Stimulated activated CD4-positive, alpha-beta T cell treated with anti-CD3 and anti-CD28 coated beads, Interleukin-1b, Interleukin-23, amount 100 ng/mL, for 1 hour (primary cell): ENCODE results near the gene PITX2.
"Not testable (repeated sequence)": the region's sequence is repeated elsewhere in the genome, so short reads cannot be mapped to it uniquely, and the experiment has no call there.

Source experiments
- DNase-seq, 2 donors: peaks; one replicate each; pipeline ENCODE4 v3.0.0-alpha.2; 2020; ENCODE audit warnings: low read depth in 2 of 2

PITX2 gene

DNA sequence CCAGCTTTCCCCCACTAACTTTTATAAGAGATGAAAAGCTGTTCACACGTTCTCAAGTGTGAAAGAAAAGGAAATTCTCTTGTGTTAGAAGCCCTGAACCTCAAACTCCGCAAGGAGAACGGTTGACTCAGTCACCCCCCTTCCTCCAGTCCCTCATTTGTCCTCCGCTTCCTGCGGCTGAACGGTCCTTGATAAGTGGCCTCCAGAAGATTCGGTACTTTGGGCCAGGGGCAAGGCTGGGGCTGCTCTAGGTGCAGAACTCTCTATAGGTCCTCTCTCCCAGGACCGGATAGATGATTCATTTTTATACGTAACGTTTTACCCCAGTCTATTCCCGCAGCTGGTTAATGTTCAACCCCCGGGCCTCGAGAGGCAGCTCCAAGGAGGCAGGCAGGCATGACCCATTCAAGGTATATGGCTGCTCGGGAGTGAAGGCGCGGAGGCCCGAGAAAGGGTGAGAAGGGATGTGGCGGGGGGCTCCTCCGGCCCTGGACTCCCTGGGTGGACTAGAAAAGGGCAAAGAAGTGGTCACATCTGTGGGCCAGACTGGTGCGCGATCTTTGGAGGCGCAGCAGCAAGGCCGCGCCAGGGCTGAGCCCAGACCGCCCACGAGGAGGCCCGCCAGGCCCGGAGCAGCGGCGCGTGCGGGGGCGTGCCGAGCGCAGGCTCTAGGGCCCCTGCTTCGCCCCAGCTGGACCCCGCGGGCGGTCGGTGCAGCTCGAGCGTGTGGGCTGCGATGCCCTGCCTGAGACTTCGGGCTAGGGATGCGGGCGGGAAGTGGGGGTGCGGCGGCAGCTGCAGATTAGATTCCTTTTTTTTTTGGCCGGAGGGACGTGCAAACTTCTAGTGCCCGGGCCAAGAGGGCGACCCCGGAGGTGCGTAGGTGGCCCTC is 11.7 kb downstream of the PITX2 start:
- no peak for DNase-seq

DNA sequence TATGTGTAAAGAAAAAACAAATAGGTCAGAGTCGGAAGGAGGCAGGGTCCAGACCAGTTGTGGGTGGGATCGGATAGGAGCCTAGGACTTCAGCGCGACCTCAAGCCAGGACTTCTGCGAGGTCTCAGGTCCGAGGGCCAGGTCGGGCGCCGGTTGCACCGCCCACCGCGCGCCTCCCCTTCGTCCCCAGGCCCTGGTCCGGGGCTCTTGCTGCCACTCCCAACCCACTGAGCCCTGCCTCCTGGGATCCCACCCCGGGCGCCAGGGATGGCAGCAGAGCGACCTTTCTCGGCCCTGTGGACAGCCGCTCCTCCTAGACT is 12.3 kb downstream of the PITX2 start:
- DNase-seq, result no peak

DNA sequence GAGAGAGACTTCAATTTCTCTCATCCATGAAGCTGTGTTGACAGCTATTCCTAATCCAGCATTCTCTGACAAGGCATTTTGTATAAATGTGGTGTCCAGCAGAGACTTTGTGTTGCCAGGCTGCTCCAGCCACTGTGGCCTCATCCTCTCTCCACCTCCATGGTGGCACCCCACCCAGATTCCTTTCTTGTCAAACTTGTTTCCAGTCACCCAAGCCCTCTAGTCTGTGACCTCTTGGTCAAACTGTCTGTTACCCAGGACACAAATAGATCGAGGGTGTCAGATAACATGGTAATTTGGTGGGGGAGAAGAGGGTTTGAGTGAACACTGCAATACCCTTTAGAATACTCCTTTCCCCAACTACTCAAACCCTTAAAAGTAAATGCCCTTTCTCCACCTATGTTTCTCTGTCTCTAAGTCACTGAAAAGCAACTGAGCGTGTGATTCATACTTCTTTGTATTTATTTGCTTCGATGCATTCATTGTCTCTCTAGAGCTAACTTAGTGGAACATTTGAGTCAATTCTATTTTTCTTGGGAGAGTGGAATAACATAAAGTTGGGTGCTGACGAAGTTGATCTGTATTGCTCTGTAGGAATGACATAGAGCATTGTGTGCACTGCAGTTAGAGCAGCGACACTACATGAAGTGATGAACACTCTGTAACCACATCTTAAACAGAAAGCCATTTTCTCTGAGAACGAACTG is 13.7 kb downstream of the PITX2 start:
- no peak for DNase-seq

DNA sequence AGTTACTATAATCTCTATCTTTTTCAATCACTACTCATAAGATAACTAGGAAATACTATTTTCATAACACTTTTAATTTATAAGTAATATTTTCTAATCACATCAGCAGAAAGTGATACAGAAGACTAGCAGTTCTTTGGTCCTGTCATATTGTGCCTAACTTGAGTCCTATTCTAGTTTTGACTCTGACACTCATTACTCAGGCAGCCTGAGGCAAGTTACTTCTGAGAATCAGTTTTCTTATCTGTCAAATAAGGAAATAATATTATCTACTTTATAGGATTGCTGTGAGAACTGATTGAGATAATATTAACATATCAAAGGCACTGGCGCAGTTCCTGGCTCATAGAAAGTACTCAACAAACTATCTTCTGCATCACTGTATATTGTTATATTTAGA is 17.8 kb downstream of the PITX2 start:
- DNase-seq, result no peak

DNA sequence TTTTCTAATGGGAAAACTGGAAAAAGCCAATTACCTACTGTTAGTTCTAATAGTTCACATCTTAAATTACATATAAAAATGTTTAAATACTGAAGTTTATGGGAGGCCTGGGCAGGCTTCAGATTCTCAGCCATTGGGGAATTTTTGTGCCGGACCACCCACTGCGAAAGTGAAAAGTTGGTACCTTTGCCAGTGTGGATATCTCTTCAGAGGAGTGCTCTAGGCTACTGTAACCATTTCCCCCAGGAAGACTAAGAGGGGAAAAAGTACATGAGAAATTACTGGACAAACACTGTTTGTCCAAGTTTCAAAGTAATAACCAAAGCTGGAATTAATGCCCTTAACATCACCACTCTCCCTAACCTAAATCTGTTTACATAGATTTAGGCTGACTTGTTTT is 20.8 kb downstream of the PITX2 start:
- no peak for DNase-seq

DNA sequence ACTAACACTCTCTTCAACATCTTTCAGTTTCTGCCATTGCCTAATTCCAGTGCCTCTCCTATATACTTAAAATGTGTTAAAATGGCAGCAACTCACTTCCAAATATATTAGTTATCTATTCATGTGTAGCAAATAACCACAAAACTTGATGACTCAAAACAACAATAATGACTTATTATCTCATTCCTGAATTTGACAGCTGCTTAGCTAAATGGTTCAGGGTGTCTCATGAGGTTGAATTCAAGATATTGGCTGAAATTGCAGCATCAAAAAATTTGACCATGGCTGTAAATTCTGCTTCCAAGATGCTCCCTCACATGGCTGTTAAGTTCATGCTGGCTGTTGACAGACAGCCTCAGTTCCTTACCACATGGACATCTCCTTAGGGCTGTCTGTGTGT is 25.3 kb downstream of the PITX2 start:
- no peak for DNase-seq

GRCh38 chr4:110596431-110596830 is 26.4 kb downstream of the PITX2 start:
- DNase-seq, result no peak

DNA sequence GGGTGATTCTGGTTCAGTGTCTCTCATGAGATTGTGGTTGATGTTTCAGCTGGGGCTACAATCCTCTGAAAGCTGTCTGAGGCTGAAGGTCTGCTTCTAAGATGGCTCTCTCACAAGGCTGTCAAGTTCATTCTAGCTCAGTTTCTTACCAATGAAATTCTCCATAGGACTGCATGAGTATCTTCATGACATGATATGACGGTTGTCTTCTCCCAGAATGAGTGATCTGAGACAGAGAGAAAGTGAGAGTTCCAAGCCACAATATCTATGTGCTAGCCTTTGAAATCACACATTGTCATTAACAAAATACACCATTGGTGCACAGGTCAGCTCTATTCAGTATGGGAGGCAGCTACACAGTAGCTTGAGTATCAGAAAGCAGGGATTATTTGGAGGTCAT is 27.3 kb downstream of the PITX2 start:
- DNase-seq, result no peak

GRCh38 chr4:110589297-110589696 is 33.6 kb downstream of the PITX2 start:
- DNase-seq, result no peak

DNA sequence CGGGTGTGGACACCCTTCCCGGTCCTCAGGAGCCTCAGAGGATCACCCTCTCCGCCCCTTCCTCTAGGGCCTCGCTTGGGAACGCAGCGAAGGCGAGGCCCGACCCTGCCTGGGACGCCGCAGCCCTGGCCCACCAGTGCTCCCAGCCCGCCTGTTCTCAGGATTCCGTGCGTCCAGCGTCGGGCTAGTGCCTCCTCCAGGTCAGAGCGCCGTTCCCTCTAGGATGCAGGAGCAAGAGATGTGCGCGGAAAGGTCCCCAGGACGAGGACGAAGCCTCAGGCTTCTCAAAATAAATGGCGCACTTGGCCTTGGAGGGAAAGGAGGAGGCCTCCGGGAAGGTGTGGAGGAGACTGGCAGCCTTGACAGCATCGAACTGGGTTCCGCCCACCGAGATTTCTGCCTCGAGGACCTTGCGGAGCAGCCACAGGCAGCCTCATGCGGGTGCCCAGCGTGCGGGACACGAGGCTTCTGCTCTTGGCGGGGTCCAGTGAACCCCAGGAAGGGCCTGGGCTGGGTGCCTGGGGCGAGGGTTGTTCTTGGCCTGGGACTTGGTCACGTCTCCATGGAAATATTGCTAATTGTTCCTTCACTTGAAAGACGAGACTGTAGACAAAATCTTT is 35.1 kb downstream of the PITX2 start:
- no peak for DNase-seq

- DNase-seq, result no peak
These were observed 36.6 kb downstream of the PITX2 start for GRCh38 chr4:110586131-110586850.

DNA sequence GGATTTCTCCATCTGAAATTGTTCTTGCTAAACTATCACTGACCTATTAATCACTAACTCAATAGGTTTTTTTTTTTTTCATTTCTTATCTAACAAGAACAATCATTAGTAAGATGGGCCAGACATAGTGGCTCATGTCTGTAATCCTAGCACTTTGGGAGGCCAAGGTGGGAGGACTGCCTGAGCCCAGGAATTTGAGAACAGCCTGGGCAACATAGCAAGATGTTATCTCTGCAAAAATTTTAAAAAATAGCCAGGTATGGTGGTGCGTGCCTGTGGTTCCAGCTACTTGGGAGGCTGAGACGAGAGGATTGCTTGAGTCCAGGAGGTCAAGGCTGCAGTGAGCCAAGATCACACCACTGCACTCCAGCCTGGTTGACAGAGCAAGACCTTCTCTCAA is 46.2 kb downstream of the PITX2 start:
- not testable (repeated sequence) for DNase-seq
